DMS79 (cell line): Measurements from ENCODE around the gene SEH1L.
"Not testable (repeated sequence)": the region's sequence is repeated elsewhere in the genome, so short reads cannot be mapped to it uniquely, and the experiment has no call there.

Source experiments
- DNase-seq: peaks from one replicate; lab custom pipeline; 2025; lab: John Stamatoyannopoulos, UW

SEH1L gene

GRCh38 chr18:12996661-12997292 lies 49.0 kb downstream of the SEH1L start:
- no peak for DNase-seq

DNA sequence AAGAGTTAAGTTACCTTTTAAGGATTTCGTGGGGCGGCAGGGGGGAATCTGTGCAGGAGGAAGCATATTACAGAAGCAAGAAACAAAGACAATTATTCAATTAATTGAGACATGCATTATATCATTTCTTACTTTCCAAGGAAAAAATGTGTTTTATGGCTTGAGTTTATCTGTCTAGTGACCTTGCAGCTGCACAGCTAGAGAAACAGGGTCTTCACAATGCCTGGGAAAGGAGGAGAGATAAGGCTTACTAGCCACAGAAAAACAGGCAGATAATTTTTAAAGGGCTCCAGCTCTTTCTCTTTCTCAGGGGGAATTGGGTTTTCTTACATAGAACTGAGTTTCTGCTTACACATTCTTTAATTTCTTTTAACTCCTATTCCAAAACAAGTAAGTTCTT lies 49.5 kb downstream of the SEH1L start:
- not testable (repeated sequence) for DNase-seq

GRCh38 chr18:12998332-12999060 lies 50.7 kb downstream of the SEH1L start:
- no peak for DNase-seq

DNA sequence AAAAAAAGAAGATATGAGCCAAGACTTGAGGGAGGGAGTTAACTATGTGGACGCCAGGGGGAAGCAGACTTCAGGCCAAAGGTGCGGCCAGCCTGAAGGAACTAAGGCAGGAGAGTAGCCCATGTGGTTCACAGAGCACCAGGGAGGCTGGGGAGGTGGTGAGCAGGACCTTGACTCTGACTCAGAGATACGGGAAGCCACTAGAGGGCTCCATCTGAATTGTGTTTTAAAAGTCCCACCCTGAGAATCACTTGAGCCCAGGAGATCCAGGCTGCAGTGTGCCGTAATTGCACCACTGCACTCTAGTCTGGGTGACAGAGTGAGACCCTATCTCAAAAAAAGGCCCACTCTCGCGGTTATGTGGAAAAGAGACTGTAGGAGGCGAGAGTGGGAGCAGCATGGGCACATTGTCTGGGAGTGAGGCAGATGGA lies 55.7 kb downstream of the SEH1L start:
- no peak for DNase-seq

DNA sequence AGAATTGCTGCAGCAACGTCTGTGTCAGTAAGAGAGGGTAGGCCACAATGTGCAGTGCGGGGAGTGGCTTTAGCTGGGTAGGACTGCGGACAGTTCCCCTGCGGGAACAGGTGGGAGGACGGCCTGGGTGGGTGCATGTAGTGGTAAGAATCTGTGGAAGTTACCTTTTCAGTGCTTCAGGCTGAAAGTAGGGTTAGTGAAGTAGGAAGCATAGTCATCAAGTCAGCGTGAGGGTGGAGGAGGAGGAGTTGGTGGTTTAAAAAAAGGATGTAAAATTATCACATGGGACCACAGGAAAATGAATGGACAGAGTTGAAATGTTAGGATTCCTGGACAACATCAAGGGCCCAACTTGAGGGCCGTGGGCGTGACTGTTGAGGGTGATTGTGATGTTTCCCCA lies 56.6 kb downstream of the SEH1L start:
- no peak for DNase-seq

- DNase-seq: no peak
Observed at GRCh38 chr18:13005289-13005688, 57.5 kb downstream of the SEH1L start.

- no peak for DNase-seq
Observed at GRCh38 chr18:13006531-13007247, 58.9 kb downstream of the SEH1L start.

GRCh38 chr18:13007248-13007560 lies 59.4 kb downstream of the SEH1L start:
- no peak for DNase-seq

GRCh38 chr18:13011719-13012118 lies 63.9 kb downstream of the SEH1L start:
- DNase-seq: no peak

DNA sequence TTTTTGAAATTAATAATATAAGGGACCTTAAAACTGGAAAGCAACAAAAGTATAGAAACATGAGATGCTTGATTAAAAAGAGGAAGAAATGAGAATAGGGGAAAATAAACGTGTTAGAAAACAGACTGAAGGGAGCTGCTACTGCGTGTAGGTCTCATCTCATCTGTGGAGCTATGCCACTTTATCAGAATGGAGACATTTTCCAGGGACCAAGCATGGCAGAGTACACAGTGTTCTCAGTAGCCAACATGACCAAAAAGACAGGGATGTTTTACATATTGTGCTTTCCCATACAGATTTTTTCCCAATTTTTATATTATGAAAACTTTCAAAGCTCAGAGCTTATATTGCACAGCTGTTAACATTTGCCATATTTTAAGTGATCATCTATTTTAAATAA lies 66.4 kb downstream of the SEH1L start:
- no peak for DNase-seq

- DNase-seq: no peak
Observed at GRCh38 chr18:13014818-13015217, 67.0 kb downstream of the SEH1L start.

DNA sequence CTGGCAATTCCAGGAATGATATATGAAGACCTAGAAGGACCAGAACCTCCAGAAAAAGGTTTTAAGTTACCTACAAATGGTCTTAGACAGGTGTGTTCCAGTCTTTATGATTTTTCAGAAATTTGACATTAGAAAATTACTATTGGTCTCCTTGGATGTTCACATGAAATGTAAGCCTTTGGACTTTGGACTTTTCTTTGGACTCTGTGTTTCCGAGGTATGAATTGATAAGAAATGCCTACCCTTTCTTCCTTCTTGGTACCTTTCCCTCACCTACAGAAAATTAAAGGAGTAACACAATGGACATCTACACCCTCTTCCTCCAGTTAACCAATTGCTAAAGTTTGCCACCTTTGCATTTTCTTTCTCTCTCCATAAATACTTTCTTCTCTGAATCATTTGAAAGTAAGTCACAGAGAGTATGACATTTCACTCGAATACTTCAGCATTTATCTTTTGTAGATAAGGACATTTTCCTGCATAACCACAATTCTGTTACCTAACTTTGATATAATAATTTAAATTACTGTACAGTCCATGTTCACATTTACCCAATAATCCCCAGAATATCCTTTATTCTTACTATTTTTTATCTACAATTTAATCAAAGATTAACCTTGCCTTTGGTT lies 69.5 kb downstream of the SEH1L start:
- DNase-seq: no peak

DNA sequence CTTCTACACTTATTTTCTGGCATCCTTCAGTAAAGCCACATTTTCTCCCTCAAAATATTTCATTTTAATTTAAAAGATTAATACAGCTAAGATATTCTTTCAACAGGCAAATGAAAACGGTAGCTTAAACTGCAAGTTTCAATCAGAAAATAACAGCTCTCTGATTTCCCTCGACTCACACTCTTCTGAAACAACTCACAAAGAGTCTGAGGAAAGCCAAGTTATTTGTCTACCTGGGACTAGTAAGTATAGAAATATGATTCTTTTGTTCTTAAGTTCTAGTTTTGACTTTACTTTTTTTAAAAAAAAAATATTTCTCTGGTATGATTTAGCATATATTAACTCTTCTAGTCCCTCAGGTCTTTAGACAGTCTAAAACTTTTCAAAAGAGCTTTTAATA lies 70.6 kb downstream of the SEH1L start:
- DNase-seq: no peak

DNA sequence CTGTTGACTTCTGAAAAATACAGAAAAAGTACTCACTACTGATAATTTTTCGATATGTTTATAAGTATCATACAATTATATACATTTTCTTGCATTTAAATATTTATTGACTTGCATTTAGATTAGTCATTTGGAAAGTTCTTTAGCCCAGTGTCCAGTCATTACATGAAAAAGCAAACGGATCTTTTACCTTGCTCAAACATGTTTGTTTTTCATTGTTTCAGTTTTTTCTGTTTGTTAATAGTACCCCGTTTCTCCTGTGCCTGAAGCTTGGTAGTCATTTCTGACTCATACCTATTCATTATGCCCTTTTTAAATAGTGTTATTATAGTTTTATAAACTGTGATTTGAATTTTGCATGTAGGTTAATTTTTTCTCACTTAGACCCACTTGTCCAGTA lies 71.5 kb downstream of the SEH1L start:
- DNase-seq: no peak

- no peak for DNase-seq
Observed at GRCh38 chr18:13022644-13023043, 74.8 kb downstream of the SEH1L start.

- DNase-seq: no peak
Observed at GRCh38 chr18:13025233-13025632, 77.4 kb downstream of the SEH1L start.

DNA sequence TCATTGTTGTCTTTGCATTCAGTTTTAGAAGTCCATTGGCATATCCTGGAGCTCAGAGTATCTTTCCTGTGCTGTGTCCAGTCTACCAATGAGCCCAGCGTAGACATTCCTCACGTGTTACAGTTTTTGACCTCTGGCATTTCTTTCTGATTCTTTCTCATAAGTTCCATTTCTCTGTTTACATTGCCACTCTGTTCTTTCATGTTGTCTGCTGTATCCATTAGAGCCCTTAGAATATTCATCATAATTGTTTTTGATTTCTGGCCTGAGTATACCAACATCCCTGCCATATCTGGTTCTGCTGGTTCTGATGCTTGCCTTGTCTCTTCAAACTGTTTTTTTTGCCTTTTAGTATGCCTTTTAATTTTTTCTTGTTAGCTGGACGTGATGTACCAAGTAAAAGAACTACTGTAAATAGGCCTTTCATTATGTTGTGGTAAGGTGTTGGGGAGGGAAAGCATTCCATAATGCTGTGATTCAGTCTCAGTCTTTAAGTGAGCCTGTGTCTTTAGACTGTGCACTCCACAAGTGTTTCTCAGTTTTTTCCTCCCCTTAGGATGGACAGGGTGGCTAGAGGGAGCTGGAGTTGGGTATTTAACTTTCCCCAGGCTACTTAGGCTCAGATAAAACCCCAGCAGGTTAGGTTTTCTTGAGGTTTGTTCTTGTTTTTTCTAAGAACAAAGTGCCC lies 78.9 kb downstream of the SEH1L start:
- DNase-seq: no peak

DNA sequence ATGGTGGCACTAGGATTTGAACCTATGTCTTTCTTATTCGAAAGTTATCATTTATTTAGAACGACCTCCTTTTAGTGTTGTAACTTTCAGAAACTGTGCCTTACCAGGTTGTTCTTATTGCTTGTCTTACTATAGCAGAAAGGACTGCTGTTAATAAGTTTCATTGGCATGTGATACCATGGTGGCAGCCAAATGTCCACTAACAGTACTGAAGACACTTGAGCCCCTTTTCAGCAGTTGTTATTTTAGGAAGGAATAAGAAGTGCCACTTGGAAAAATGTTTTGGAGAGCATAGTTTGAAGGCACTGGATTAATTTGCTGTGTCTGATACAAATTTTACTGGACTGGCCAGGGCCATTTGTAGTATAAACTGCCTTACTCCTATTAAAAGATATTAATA lies 81.1 kb downstream of the SEH1L start:
- DNase-seq: no peak

- no peak for DNase-seq
Observed at GRCh38 chr18:13032173-13032572, 84.4 kb downstream of the SEH1L start.

- no peak for DNase-seq
Observed at GRCh38 chr18:13035249-13035914, 87.6 kb downstream of the SEH1L start.

GRCh38 chr18:13036622-13037320 lies 89.0 kb downstream of the SEH1L start:
- no peak for DNase-seq
